AG04450 (cell line): ENCODE data around the gene AK9. TPM values are rescaled to one million over a fixed set of nuclear protein-coding genes. Genes with fewer than 3 reads are reported as not detected.

Source experiments
- CTCF ChIA-PET: fragments of 300-600, 350-600 bp; formaldehyde crosslinking; extraction: SDS; loops from one replicate; lab custom pipeline; 2022; ENCODE audit warnings: antibody characterized with exemption, inconsistent platforms; lab: Charles Lee
- POLR2A ChIA-PET: fragments of 350-600 bp; formaldehyde crosslinking; extraction: SDS; loops from one replicate; lab custom pipeline; 2021; ENCODE audit warnings: antibody characterized with exemption, inconsistent platforms; lab: Yijun Ruan, JAX
- DNase-seq: peaks from one replicate; pipeline ENCODE4 v3.0.0-alpha.2; 2011; ENCODE audit warnings: low read depth, low spot score
- H3K27ac ChIP-seq: one replicate; pipeline ENCODE4 v1.5.1; 2012; ENCODE audit warnings: low read depth, low read length, control low read depth
- H3K27me3 ChIP-seq: one replicate; pipeline ENCODE4 v1.6.0; 2012; ENCODE audit warnings: low read length; ENCODE audit not compliant: control insufficient read depth, insufficient read depth
- H3K4me3 ChIP-seq: 2 replicates; pipeline ENCODE4 v1.5.1; 2011; ENCODE audit warnings: mild to moderate bottlenecking, low read depth, low read length, control low read depth
- H3K9me3 ChIP-seq: 2 replicates; pipeline ENCODE4 v1.5.1; 2012; ENCODE audit warnings: low read length; ENCODE audit not compliant: control insufficient read depth, insufficient read depth
- polyA plus RNA-seq: library from polyadenylated mRNA; depleted of rRNA; stranded (reverse); fragments of >200 nt; gene quantifications from 2 replicates; pipeline ENCODE4 v1.2.3, GENCODE V29; 2011
- TF ChIP-seq, protein P1 (sequence below): IDR thresholded peaks from 2 replicates; pipeline ENCODE4 v1.5.1; 2011; ENCODE audit warnings: low read depth, low read length, control low read depth, inconsistent platforms

Gene AK9
- polyA plus RNA-seq, 1 experiment: 3.6 TPM

DNA sequence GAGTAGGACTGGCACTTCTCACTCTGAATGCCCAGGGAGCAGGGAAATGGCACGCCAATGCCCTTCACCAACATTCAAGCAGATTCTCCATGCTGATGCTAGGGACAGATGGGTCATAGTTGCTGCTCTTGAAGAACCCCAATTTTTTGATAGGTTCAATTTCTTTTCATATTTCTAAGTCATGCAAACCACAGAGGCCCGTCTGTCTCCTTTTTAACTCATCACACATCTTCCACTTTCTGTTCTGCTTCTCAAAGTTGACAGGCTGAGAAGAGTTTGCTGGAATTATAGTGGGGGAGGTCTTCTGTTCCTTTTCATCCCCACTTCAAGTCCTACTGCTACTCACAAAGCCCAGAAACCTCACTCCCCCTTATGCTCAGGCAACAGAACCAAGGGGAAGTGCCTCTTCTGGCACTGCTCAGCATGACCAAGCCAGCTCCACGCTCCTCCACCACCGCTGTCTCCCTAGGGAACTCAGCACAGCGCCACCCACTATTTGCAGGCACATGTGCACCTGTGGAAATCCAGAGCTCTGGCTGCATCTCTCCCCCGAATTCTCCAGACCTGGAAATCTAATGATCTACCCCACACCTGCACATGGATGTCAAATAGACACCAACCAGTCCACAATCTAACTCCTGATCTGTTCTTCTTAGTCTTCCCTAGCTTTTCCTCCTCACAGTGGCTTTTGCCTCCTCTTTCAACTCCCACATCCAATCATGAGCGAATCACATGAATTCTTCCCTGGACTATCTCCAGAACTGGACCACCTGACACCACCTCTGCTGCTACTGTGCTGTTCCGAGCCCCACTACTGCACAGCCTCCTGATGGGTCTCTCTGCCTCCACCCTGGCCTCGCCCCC is 218.6 kb downstream of the AK9 start:
- H3K27ac ChIP-seq: no peak overlapping the region
- H3K9me3 ChIP-seq: no peaks in the 10 kb centered on the region
- no peak overlapping the region for H3K4me3 ChIP-seq
- CTCF ChIA-PET: no interaction called here
- TF ChIP-seq, protein P1, sequence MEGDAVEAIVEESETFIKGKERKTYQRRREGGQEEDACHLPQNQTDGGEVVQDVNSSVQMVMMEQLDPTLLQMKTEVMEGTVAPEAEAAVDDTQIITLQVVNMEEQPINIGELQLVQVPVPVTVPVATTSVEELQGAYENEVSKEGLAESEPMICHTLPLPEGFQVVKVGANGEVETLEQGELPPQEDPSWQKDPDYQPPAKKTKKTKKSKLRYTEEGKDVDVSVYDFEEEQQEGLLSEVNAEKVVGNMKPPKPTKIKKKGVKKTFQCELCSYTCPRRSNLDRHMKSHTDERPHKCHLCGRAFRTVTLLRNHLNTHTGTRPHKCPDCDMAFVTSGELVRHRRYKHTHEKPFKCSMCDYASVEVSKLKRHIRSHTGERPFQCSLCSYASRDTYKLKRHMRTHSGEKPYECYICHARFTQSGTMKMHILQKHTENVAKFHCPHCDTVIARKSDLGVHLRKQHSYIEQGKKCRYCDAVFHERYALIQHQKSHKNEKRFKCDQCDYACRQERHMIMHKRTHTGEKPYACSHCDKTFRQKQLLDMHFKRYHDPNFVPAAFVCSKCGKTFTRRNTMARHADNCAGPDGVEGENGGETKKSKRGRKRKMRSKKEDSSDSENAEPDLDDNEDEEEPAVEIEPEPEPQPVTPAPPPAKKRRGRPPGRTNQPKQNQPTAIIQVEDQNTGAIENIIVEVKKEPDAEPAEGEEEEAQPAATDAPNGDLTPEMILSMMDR: no peak
- POLR2A ChIA-PET: no interaction called here
- H3K27me3 ChIP-seq: no peaks in the 10 kb centered on the region
- no peak for DNase-seq

DNA sequence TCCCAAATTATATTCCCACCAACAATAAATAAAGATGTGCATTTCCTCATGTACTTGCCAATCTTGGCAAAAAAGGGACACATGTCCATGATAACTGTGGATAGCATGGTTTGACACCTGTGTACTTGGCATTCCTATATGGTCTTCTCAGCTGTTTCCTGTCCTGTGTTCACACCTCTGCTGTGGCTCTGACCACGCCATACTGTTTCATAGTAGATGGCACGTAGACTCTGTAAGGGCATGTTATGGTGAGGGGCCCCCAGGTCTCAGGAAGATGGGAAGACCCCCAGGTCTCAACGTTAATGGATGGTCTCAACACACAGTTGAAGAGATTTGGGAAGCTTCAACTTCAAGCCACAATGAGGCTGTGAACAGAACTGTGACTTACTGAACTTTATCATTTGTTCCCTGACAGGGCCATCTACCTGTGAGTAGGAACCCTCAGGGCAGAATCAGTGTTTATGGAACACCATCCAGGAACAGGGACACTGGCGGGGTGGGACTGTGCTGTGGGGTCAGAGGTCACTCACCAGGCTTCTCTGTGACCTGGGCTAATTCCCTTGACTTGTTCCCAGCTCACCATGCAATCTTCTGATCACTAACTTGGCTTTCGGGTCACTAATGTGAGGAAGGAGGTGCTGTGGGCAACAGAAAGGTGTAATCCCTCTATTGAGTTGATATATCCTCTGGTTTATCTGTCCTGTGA is 219.7 kb downstream of the AK9 start:
- no peak for DNase-seq
- no peaks in the 10 kb centered on the region for H3K9me3 ChIP-seq
- TF ChIP-seq, protein P1: no peak
- ChIA-PET CTCF (no interaction called here), POLR2A (no interaction called here)
- H3K27ac ChIP-seq: no peak overlapping the region
- H3K27me3 ChIP-seq: no peaks in the 10 kb centered on the region
- no peak overlapping the region for H3K4me3 ChIP-seq

DNA sequence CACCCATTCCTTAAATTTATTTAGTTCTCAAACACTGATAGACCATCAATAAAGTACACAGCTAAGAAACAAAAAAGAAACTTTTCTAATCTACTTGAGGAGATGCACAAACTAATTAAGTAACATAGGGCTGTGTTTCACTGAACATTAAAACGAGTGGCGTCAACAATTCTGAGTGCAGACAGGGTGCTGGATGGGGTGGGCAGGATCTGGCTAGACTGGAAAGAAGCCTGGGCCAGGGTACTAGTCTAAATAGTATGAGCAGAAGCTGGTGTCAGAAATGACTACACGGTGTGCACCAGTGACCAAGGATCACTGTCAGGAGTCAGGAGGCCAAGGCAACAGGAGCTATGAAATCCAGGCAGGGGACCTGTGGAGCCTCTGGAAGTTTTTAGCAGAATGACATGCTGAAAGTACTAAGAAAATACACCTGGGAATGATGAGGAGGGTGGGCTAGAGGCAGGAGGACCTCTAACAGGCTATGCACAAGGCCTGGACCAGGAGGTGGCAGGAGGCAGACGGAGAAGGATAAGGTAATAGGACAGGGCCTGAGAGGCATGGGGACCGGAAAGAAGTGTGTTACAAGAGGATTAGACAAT is 221.3 kb downstream of the AK9 start:
- Histone ChIP-seq H3K9me3 (no peaks in the 10 kb centered on the region), H3K27ac (no peak overlapping the region), H3K27me3 (no peaks in the 10 kb centered on the region), H3K4me3 (no peak overlapping the region)
- TF ChIP-seq, protein P1: no peak
- POLR2A ChIA-PET: no interaction called here
- CTCF ChIA-PET: interaction anchor here (0.9 kb wide), 1 partner anchor 29 kb away, joined by 4 read pairs; the partner anchor contains the start of genes PPIL6 and SMPD2
- DNase-seq: no peak

DNA sequence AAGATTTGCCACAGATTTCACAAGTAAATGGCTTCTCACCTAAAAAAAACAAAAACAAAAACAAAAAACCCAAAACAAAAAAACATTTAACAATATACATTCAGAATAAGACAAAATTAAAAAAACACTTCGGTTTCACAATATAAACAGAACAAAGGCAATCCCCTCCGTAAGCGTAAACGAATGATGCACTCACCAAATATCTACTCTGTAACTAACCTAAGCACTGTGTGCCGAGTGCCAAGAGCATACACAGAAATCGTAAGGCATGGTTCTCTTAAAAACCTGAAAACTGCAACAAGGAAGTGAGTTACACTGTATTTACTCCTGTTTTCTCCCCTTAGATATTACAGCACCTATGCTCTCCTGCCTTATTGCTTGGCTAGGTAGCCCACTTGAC is 223.3 kb downstream of the AK9 start:
- no peaks in the 10 kb centered on the region for H3K27me3 ChIP-seq
- H3K27ac ChIP-seq: no peak overlapping the region
- TF ChIP-seq, protein P1: no peak
- no peak overlapping the region for H3K4me3 ChIP-seq
- POLR2A ChIA-PET: no interaction called here
- H3K9me3 ChIP-seq: no peaks in the 10 kb centered on the region
- CTCF ChIA-PET: no interaction called here
- DNase-seq: no peak
